NOMO-1 (cell line): ENCODE measurements around the gene CENPS.

ENCODE experiments used
- DNase-seq, 2 experiments: peaks; one replicate each; lab custom pipeline; 2025; ENCODE audit not compliant: unreplicated experiment in 2 of 2; lab: John Stamatoyannopoulos, UW

The CENPS gene

DNA sequence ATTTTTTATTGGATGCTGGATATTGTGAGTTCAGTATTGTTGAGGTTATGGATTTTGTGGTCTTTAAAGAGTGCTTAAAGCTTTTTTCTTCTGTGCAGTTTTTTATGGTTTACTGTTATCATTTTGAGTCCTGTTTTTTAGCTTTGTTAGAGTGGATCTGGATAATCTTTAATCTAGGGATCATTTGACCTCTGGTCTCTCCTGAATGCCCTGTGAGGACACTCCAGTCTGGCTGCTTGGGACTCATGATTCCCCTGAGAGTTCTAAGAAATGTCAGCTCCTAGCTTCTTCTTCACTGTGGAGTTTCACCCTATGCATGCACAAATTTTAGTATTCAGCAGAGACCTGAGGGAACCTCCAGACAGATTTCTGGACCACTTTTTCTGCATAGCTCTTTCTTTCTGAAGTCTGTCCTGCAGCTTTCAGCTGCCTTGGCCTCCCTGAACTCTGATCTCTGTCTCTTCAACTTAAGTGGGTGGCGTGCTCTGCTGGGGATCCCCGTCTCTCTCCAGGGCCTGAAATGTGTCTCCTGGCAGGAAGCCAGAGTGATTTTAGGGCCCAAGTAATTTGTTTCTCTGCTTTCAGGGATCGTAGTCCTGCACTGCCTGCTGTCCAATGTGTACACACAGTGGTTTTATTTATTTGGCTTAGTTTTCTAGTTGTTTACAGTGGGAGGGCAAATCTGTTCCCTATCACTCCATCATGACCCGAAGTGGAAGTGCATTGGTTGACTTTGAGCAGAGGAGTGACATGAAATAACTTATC lies 59.2 kb downstream of the CENPS start:
- DNase-seq, result no peak

DNA sequence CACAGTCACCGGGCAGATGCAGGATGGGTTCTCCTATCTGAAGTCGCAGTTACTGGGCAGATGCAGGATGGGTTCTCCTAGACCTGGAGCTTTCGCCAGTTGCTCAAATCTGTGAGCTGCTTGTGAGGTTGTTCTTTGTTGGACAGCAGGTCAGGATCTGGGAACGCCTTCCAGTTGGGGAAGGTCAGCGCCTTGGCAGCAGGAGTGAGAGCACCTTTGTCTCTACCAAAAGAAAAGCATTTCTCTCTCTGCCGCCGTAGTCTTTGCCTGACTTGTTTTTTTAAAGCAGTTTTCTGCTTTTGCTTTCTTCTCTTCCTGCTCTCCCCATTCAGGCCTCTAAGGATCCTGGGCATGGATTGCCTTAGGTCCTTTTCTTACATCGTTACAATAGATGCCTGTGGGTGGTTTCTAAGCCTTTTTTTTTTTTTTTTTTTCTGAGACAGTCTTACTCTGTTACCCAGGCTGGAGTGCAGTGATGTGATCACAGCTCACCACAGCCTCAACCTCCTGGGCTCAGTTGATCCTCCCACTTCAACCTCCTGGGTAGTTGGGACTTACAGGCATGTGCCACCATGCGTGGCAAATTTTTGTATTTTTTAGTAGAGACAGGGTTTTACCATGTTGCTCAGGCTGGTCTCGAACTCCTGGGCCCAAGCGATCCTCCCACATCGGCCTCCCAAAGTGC lies 60.2 kb downstream of the CENPS start:
- DNase-seq, result no peak
